OCI-M2 (cell line): Measurements from ENCODE around the gene HMCN1.
A peak's percentile ranks its signal among the peaks of the same experiment; 100 is the strongest.

ENCODE experiments used
- DNase-seq: peaks from one replicate; lab custom pipeline; 2025; ENCODE audit not compliant: unreplicated experiment; lab: John Stamatoyannopoulos, UW

Gene HMCN1

DNA sequence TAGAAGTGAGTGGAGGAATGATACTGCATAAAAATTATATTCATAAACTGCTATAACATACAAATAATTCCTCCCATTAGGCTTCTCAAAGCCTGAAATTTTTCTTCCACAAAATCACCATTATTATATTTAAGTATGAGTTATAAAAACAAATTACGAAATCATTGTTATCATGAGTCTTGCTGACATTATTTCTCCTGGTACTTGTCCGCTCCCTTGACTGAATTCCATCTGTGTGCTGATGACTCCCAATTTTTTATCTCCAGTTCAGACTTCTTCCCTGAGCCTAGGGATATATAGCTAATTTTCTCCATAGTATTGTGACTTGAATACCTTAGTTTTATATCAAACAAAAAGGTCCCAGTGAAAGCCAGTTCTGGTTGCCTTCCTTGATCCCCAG is 268.2 kb downstream of the HMCN1 start:
- no peak for DNase-seq

DNA sequence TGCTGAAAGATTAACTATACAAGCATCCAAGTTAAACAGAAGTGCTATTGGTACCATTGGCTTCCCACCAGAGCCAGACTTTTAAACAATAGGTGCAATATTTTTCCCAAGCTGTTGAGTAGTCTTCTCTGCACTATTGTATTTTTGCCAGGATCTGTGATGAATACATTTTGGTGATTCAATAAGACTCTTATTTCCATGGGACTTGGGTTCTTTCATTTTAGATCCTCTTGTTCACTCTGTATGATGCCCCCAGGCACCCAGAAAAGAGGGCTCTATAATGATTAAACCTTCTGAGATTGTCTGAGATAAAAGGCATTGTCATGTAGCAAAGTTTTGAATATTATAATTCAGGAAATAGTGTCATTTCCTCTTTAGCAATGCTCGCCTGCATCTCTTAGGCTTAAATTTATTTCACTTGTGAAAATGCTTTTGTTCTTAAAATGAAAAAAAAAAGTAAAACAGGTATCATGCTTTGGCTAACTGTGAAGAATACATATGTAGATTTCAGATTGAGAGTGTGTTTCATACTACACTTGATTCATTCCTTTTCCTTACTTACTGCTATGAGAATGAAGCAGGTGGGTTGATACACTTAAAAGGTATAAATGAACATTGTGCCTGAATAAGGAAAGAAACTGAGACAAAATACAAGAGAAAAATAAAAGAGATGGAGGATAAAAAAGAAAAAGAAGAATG is 275.0 kb downstream of the HMCN1 start:
- no peak for DNase-seq

DNA sequence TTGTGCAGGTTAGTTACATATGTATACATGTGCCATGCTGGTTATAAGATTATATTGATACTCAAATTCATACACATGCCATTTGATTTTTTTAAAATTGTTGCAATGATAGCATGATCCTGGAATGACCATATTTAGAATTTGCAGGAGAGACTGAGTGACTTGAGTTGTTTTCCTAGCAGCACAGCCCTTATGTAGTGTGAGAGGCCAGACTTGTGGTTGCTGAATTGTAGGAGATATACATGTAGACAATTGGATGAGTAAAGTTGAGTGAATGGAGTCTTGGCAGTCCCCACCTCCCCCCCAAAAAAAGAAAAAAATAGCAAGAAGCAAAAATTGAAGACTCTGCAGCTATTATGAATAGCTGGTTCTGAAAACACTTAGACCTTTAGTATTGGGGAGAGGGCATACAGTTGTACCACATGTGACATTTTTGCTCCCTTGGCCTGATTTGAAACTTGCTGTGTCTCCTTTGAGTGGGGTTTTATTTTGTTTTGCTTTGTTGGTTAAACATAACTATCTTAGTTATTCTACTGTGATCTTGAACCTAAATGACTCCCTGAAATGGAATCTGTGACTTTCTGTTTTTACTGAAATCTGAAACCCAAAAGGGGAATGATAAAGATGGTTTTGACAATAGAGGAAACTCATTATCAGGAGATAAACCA is 280.3 kb downstream of the HMCN1 start:
- no peak for DNase-seq

DNA sequence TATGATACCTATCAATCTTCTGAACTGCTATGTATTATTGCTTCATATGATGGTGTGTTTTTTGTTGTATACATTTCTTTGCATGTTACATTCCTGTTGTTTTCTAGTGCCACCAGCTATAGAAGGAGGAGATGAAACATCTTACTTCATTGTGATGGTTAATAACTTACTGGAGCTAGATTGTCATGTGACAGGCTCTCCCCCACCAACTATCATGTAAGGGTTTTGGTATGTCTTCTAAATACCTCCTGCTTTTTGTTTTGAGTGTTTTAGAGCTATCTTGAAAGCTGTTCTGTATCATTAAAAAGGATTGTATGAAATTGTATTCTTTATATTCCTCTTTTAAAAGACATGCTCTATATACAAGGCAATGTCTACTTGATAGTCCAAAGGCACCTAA is 282.7 kb downstream of the HMCN1 start:
- no peak for DNase-seq

DNA sequence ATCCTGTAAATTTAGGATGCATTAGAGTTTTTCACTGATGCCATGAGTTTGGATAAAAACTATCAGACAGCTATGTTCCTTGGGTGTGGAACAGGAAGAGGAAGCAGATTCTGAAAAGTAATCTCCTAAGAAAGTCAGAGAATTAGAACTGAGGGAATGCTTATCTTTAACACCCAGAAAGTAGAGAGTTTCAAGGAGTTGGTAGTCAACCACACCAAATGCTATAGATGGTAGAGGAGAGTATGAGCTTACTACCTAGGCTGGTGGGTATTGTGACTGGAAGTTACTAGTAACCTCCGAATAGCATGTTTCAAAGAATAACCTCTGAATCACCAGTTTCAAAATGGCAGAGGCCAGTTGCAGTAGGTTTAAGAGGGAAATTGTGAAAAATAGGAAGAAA is 288.0 kb downstream of the HMCN1 start:
- peak; percentile 14 for DNase-seq

DNA sequence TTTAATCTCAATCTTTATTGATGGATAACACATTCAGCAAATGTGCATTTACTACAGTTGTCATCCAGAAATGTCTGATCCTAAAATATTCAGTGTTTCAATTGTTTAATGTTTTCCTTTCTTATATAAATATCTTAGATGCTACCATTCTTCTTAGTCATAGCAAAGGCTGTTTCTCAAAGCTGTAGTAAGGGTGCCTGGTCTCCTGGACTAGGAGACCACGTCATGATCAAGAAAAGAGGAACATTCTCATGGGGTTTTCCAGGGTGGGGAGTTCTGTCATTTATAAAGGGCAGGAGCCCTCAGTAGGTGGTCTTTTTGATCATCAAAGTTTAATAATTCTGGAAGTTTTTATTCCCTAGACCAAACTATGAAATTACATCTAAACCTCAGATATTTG is 292.8 kb downstream of the HMCN1 start:
- no peak for DNase-seq

DNA sequence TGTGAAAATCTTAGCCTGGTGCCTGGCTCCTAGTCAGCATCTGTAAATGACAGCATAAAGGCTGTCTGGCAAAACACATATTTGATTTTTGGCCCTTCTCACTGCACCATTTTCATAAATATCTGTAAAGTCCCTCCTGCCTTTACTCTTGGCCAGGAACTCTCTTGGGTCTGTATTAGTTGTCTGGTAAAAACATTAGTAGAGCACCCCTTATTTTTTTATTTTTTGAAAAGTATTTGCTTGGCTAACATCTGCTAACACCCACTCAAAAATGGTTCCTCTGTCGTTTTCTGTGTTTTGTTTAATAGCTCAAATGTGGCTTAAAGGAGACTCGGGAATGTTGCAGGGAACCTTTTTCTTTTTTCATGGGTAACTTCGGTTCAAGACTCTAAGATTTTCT is 293.4 kb downstream of the HMCN1 start:
- DNase-seq = no peak

DNA sequence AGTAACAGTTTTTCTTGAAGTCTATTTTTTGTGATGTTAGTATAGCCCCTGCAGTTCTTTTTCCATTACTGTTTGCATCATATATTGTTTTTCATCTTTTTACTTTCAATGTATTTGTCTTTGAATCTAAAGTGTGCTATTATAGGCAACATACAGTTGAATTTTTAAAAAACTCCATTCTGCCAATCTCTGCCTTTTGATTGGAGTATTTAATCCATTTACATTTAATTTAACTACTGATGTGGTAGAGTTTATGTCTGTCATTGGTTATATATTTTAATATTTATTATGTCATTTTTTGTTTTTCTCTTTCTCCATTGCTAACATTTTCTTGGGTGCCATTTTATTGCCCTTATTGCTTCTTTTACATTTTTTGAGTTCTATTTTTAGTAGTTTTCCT is 296.3 kb downstream of the HMCN1 start:
- DNase-seq = no peak

DNA sequence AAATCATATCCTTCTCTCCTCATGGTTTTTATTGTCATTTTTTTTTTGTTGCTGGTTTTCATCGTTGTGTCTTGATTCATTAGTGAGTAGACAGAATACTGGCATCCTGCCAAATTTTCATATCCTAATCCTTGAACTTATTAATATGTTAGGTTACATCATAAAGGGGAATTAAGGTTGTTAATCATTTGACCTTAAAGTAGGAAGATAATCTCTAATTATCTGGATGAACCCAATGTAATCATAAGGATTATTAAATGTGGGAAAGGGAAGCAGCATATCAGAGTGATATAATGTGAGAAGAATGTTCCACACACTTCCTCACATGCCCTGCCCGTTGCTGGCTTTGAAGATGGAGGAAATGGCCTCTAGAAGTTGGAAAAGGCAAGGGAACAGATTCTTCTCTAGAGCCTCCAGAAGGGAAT is 299.7 kb downstream of the HMCN1 start:
- DNase-seq = no peak

DNA sequence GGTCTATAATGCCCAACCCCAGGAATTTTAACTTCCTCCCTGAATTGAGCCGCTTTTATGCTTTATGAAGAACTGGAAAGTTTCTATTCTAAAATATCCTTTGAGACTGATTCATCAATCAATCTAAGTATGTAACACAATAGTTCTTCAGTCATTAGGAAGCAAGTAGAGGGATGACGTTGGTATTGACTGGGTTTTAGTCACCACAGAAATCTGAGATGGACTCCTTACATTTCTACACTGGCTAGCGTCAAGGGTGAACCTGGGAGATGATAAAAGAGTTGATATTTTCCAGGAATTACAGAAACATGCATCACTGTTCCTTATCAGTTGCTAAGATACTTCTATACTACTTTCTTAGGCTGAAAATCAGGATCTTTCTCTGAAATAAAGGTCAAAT is 308.0 kb downstream of the HMCN1 start:
- no peak for DNase-seq

DNA sequence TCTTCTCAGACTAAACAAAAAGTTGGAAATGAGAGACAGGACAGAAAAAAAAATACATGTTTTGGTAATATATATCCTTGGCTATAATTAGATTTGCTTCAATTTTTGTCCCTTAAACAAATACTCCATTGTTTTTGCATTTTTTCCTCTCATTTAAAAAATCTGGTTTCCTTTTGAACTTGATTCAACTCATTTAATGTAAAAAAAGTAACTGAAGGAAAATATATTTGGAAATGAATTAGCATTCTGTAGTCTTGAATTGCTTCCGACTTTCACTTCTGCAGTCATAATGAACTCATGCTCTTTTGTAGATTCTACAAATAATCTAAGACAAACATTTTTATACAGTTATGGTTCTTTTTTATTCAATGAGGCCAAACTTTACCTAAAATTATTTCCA is 309.1 kb downstream of the HMCN1 start:
- no peak for DNase-seq

DNA sequence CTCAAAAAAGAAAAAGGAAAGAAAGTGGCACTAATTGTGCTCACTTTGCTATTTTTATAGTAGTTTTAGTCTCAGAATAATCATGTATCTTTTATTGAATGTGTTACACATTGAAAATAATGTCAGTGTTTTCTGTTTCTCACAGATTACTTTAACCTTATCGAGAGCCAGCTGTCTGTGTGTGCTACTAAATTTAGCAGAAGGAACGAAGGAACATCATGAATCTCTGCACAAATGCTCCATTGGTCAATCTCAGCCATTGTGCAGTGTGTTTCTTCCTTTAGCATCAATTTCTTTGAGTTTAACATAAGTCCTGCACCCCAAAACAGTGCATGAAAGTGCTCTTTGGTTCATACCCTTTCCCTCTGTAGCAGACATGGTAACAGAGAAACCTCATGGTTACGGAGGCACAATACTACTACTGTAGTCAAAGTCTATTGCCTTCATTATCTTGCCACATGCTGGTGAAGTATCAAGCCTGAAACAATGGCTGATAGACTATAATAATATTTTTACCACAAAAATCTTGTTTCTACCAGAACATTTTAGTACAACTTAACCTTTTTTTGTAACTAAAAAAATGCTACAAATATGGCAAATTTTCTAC is 310.0 kb downstream of the HMCN1 start:
- DNase-seq = no peak

DNA sequence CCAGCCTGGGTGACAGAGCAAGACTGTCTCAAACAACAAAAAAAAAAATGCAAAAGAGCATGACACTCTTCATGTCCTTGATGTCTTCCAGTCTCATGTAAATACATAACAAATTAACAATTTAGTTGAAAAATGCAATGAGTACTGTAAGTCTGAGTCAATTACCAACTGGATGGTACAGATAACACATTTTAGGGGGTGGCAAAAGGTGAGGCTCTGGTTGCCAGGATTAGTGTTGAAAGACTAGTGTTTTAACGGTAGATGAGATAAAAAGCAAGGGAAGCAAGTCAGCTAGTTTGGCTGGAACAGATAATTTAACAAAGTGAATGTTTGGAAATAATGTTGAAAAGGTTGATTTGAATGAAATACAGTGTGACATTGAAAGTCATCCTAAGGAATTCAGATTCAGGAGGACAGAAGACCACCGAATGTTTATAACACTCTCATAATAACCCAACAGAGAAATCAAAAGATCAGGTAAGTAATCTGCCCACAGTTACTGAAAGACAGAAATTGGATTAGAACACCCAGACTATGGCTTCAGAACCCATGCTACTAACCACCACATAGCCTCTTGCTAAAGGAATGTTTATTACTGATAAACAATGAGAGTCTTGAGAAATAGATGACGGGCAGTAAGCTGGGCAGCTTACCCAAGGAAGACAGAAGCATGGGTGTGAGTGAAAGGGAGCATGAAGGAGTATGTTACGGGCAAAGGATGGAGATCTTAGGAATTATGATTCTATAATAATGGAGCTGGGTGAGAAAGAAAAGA is 312.4 kb downstream of the HMCN1 start:
- no peak for DNase-seq

DNA sequence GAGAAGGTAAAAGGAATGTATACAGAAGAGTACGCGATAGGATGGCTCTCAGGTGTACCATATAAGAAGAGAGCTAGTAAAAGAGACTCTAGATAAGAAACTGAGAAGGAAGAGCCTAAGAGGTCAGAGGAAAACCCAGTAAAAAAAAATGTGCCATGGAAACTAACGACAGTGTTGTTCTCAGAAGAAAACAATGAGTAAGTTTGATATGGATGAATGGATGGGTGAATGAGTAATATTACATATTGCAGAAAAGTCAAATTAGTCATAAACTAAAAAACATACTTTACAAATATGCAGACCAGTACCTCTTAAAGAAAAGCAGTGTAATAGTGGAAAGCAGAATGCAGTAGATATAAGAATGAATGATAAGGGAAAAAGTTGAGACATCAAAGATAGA is 316.2 kb downstream of the HMCN1 start:
- no peak for DNase-seq

DNA sequence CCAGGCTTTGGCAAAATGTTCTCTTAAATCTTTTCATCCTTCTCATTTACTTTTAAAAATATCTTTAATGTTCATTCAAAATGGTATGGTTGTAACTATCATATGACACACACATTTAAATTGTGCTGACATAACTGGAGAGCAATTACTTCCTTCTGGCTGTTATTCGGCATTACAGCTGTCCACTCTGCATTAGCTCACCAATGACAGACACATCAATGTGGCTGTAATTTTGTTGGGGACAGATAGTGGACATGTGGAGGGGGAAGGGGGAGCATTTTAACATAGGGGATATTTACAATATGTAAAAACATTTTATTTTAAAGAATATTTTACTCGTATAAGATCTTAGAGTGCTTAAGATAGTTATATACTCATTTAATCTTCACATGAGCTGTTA is 319.8 kb downstream of the HMCN1 start:
- no peak for DNase-seq

DNA sequence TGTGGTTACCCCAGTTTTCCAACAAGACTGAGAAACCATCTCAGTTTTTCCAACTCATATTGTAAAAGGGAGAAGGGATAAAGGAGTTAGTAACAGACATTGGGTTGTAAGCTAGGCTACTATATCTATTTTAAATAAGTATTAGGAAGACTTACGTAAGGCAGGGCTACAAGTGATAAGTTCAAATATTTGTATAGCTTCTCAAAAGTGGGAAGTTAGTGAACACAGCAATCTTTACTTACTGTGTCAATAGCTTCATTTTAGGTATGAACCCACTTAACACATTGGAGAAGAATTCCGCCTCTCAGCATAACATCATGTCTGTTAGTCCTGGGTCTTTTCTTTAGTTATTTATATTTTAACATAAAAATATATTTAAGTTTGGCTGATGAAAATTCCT is 320.7 kb downstream of the HMCN1 start:
- no peak for DNase-seq

DNA sequence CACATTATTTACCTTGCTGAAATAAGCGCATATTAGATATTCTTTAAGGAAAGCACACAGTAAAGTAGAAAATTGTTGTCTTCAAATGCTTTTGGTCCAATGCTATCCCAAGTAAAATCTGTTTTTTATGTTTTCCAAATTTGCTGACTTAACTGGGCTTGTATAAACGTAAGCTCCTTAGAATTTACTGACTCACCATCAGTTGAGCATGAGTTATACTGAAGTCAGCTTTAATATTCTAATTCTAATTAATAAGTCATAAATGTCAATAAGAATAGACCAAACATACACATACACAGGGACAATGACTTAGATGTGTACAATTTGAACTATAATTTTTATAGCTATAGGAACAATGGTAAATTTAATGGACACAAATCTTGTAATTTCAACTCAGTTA is 321.7 kb downstream of the HMCN1 start:
- no peak for DNase-seq

DNA sequence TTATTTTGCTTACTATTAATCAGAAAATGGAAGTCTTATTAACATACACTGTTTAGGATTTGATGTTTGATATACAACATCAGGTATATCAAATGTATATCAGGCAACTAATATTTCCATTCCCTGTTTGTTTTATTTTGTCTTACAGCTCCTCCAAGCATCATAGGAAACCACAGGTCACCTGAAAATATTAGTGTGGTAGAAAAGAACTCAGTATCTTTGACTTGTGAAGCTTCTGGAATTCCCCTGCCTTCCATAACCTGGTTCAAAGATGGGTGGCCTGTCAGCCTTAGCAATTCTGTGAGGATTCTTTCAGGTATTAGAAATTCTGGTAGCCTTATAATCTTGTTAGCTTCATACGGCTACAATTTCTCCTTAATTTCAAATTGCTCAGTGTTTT is 322.9 kb downstream of the HMCN1 start:
- DNase-seq = no peak

DNA sequence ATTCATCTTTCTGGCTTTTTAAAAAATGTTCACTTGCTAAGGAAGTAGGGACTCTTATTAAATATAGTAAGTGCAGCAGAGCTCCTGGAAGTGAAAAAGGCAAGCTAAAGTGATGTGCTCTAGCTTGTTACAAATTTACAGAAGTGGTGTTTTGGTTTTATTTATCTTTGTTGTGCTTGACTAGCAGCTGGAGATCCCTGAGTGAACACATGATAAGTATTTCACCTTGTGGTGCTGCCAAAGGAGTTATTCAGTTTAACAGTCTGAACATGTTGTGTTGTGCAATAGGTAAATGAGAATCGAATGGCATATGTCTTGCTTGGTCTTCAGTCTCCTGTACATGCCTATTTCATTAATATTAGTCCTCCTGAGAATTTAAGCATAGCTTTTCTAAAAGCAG is 325.1 kb downstream of the HMCN1 start:
- DNase-seq = no peak

DNA sequence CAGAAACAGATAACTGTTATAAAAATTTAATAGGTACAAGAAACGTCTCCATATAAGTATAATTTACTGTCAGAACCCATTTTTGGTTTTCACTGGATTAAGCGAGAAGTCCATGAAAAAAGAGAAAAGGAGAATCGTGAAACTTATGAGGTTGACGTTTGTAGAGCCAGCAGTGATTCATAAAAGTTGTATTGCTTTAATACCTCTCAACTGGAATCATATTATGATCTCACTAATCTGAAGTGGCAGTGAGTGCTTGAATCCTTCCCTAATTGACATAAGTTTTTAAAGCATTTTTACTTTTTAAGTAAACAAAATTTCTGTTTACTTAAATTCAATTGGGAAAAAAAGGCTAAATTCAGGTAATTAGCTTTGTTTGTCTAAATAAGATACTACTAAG is 325.6 kb downstream of the HMCN1 start:
- DNase-seq = no peak

DNA sequence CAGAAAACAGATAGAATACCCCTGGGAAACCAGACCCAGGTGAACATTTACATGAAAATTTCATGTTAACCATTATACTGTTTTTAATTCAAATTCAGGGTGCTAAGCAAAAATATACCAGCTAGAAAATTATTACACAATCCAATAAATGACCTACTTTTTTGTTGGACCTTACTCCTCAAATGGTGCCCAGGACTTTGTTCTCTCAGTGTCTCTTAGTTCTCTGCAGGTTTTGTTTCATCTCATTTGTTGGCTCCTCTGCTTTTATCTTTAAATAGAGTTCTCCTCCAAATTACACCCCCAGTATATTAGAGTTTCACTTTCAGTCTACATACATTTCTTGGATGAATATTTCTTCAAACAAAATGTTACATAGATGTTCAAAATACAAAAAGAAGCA is 326.0 kb downstream of the HMCN1 start:
- no peak for DNase-seq

DNA sequence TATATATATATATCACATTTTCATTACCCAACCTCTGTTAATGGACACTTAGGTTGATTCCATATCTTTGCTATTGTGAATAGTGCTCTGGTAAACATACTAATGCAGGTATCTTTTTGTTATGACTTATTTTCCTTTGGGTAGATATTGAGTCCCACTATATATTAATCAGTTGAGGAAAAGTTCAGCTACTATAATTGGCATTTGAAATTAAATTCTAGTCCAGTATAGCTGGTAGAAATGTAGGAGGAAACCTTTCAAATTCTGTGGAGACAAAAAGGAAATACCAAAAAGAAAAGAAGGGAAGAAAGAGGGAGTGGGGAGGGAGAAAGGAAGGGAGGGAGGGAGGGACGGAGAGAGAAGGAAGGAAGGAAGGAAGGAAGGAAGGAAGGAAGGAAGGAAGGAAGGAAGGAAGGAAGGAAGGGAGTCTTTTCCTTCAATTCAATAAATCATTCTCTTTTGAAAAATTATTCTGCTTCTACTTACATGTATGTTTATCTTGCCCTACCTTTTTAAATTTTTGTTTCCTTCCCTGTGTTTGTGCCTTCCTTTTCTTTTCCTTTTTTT is 329.0 kb downstream of the HMCN1 start:
- DNase-seq = no peak
